ENCODE results near the gene CARMIL1. TPM values are rescaled to one million over a fixed set of nuclear protein-coding genes. Genes with fewer than 3 reads are reported as not detected.

The CARMIL1 gene
- total RNA-seq, 1 donor from 2014 or later, result 19.1 TPM

DNA sequence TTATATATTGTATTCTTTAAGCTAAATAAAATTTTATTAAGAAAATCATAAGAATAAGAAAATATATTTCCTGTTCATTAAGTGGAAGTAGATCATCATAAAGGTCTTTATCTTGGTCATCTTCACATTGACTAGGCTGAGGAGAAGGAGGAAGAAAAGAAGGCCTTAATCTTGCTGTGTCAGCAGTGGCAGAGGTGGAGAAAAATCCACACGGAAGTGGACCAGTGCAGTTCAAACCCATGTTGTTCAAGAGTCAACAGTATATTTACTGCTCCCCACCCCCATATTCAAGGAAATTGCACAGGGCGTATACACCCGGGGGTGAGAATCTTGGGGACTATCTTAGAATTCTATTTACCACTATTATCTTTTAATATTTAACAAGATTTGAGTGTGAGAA is 194.3 kb downstream of the CARMIL1 start:
- H2AFZ ChIP-seq (ENCODE audit: low read depth, low read length), result no peak overlapping the region
- Mint-ChIP-seq H3K27me3 (ENCODE audit: low read depth, unreplicated experiment) (no peaks in the 10 kb centered on the region), H3K9me3 (ENCODE audit: unreplicated experiment) (no peaks in the 10 kb centered on the region), H3K4me1 (ENCODE audit: low read depth, unreplicated experiment) (peaks cover 23% of the 10 kb centered on the region), H3K36me3 (ENCODE audit: low read depth, unreplicated experiment) (peaks cover 11% of the 10 kb centered on the region), H3K4me3 (ENCODE audit: unreplicated experiment) (no peak overlapping the region), H3K27ac (ENCODE audit: unreplicated experiment) (no peak overlapping the region)
- no peak overlapping the region for H3K4me2 ChIP-seq (ENCODE audit: low read length)
- H4K20me1 ChIP-seq (ENCODE audit: insufficient read depth, low read length), result no peaks in the 10 kb centered on the region
- DNase-seq (ENCODE audit: low read depth), result no peak
- H3K36me3 ChIP-seq (ENCODE audit: insufficient read depth, low read length), result no peaks in the 10 kb centered on the region
- H3K4me3 ChIP-seq (ENCODE audit: insufficient read depth, low read depth, low read length), result no peak overlapping the region
- peaks cover 18% of the 10 kb centered on the region for H3K4me1 ChIP-seq (ENCODE audit: insufficient read depth, low read length)
- no peak for TF ChIP-seq EZH2 (IDR thresholded peaks at IDR 0.05; ENCODE audit: insufficient read depth, low read length)
- TF ChIP-seq, protein P1, sequence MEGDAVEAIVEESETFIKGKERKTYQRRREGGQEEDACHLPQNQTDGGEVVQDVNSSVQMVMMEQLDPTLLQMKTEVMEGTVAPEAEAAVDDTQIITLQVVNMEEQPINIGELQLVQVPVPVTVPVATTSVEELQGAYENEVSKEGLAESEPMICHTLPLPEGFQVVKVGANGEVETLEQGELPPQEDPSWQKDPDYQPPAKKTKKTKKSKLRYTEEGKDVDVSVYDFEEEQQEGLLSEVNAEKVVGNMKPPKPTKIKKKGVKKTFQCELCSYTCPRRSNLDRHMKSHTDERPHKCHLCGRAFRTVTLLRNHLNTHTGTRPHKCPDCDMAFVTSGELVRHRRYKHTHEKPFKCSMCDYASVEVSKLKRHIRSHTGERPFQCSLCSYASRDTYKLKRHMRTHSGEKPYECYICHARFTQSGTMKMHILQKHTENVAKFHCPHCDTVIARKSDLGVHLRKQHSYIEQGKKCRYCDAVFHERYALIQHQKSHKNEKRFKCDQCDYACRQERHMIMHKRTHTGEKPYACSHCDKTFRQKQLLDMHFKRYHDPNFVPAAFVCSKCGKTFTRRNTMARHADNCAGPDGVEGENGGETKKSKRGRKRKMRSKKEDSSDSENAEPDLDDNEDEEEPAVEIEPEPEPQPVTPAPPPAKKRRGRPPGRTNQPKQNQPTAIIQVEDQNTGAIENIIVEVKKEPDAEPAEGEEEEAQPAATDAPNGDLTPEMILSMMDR (IDR thresholded peaks at IDR 0.05; ENCODE audit: insufficient read depth, low read depth, low read length), result no peak
- no peaks in the 10 kb centered on the region for H3K27me3 ChIP-seq (ENCODE audit: insufficient read depth, low read length)
- no peak overlapping the region for H3K9ac ChIP-seq (ENCODE audit: low read length)
- H3K9me3 ChIP-seq (ENCODE audit: insufficient read depth, low read depth, low read length), result no peaks in the 10 kb centered on the region
- H3K27ac ChIP-seq (ENCODE audit: low read depth, low read length), result no peak overlapping the region
- no peaks in the 10 kb centered on the region for H3K79me2 ChIP-seq (ENCODE audit: insufficient read depth, low read length)
- no peak for FAIRE-seq

DNA sequence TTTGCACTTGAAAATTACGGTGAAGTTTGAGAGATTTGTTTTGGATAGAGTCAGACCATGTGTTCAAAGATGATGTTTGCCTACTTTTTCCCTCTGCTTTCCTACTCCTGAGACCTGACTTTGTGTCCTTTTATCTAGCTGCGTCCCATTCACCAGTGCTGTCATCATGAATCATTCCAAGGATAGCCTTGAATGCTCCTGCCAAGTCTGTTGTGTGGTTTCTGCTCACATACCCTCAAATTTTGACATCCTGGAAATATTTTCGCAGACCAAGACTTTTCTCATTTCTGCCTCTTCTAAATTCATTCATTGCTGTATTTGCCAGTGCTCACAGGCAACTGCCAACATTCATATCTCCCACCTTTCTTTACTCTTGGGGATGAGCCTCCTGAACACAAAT is 197.0 kb downstream of the CARMIL1 start:
- no peak for TF ChIP-seq EZH2 (IDR thresholded peaks at IDR 0.05; ENCODE audit: insufficient read depth, low read length)
- TF ChIP-seq, protein P1 (IDR thresholded peaks at IDR 0.05; ENCODE audit: insufficient read depth, low read depth, low read length), result no peak
- peak overlapping the region; percentile 16 for H3K27ac ChIP-seq (ENCODE audit: low read depth, low read length)
- peaks cover 28% of the 10 kb centered on the region for H3K4me1 Mint-ChIP-seq (ENCODE audit: low read depth, unreplicated experiment)
- peaks cover 11% of the 10 kb centered on the region for H3K36me3 Mint-ChIP-seq (ENCODE audit: low read depth, unreplicated experiment)
- H3K9ac ChIP-seq (ENCODE audit: low read length), result no peak overlapping the region
- H3K9me3 ChIP-seq (ENCODE audit: insufficient read depth, low read depth, low read length), result no peaks in the 10 kb centered on the region
- H2AFZ ChIP-seq (ENCODE audit: low read depth, low read length), result no peak overlapping the region
- H3K27me3 Mint-ChIP-seq (ENCODE audit: low read depth, unreplicated experiment), result no peaks in the 10 kb centered on the region
- H3K9me3 Mint-ChIP-seq (ENCODE audit: unreplicated experiment), result no peaks in the 10 kb centered on the region
- no peaks in the 10 kb centered on the region for H3K79me2 ChIP-seq (ENCODE audit: insufficient read depth, low read length)
- no peaks in the 10 kb centered on the region for H4K20me1 ChIP-seq (ENCODE audit: insufficient read depth, low read length)
- no peaks in the 10 kb centered on the region for H3K36me3 ChIP-seq (ENCODE audit: insufficient read depth, low read length)
- DNase-seq (ENCODE audit: low read depth) (peak; percentile 78), FAIRE-seq (peak; percentile 55)
- no peaks in the 10 kb centered on the region for H3K27me3 ChIP-seq (ENCODE audit: insufficient read depth, low read length)
- H3K4me3 ChIP-seq (ENCODE audit: insufficient read depth, low read depth, low read length), result no peak overlapping the region
- H3K4me1 ChIP-seq (ENCODE audit: insufficient read depth, low read length), result peaks cover 18% of the 10 kb centered on the region
- peak overlapping the region; percentile 1 for H3K27ac Mint-ChIP-seq (ENCODE audit: unreplicated experiment)
- H3K4me3 Mint-ChIP-seq (ENCODE audit: unreplicated experiment), result no peak overlapping the region
- H3K4me2 ChIP-seq (ENCODE audit: low read length), result peak overlapping the region; percentile 48

DNA sequence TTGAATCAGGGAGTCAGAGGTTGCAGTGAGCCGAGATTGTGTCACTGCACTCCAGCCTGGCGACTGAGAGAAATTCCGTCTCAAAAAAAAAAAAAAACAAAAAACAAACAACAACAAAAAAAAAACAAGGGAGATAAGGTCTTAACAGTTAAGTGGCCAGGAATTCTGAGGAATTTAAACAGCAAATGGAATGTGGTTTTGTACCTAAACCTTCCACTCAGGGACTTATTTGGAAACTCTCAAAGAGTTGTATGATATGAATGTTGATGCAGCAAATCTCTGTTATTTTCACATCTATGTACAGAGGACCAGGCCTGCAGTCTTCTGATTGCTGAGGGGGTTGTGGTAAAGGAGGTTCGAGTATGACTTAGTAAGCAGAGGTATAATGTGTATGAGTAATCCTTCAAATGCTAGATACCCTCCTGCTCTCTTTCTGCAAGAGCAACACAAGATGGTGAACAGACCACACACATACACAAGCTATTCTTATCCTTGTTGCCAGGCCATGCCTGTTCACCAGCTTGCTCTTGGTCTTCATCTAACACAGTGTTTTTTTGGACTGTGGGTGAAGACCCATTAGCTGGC is 197.9 kb downstream of the CARMIL1 start:
- H3K36me3 Mint-ChIP-seq (ENCODE audit: low read depth, unreplicated experiment), result peaks cover 11% of the 10 kb centered on the region
- Histone ChIP-seq H3K9ac (ENCODE audit: low read length) (no peak overlapping the region), H2AFZ (ENCODE audit: low read depth, low read length) (no peak overlapping the region), H3K4me1 (ENCODE audit: insufficient read depth, low read length) (peaks cover 18% of the 10 kb centered on the region), H3K27me3 (ENCODE audit: insufficient read depth, low read length) (no peaks in the 10 kb centered on the region), H3K27ac (ENCODE audit: low read depth, low read length) (no peak overlapping the region), H3K4me2 (ENCODE audit: low read length) (peak overlapping the region; percentile 24), H4K20me1 (ENCODE audit: insufficient read depth, low read length) (no peaks in the 10 kb centered on the region), H3K79me2 (ENCODE audit: insufficient read depth, low read length) (no peaks in the 10 kb centered on the region), H3K9me3 (ENCODE audit: insufficient read depth, low read depth, low read length) (no peaks in the 10 kb centered on the region), H3K4me3 (ENCODE audit: insufficient read depth, low read depth, low read length) (no peak overlapping the region), H3K36me3 (ENCODE audit: insufficient read depth, low read length) (no peaks in the 10 kb centered on the region)
- H3K4me1 Mint-ChIP-seq (ENCODE audit: low read depth, unreplicated experiment), result peaks cover 28% of the 10 kb centered on the region
- no peak overlapping the region for H3K4me3 Mint-ChIP-seq (ENCODE audit: unreplicated experiment)
- H3K27me3 Mint-ChIP-seq (ENCODE audit: low read depth, unreplicated experiment), result no peaks in the 10 kb centered on the region
- TF ChIP-seq EZH2 (IDR thresholded peaks at IDR 0.05; ENCODE audit: insufficient read depth, low read length), result no peak
- TF ChIP-seq, protein P1 (IDR thresholded peaks at IDR 0.05; ENCODE audit: insufficient read depth, low read depth, low read length), result no peak
- DNase-seq (ENCODE audit: low read depth) (peak; percentile 86), FAIRE-seq (peak; percentile 81)
- H3K27ac Mint-ChIP-seq (ENCODE audit: unreplicated experiment), result peak overlapping the region; percentile 87
- no peaks in the 10 kb centered on the region for H3K9me3 Mint-ChIP-seq (ENCODE audit: unreplicated experiment)

Data from astrocyte (in vitro differentiated cells and primary cell).